Nephron progenitor cell (in vitro differentiated cells): Measurements from ENCODE around the gene ACP1.
A peak's percentile ranks its signal among the peaks of the same experiment; 100 is the strongest.

ENCODE experiments used
- DNase-seq: peaks from one replicate; pipeline ENCODE4 v3.0.0; 2021
- H3K27ac Mint-ChIP-seq: 2 replicates; pipeline ENCODE4 v1.8.0; 2021; ENCODE audit warnings: mild to moderate bottlenecking, moderate library complexity, mixed read lengths
- H3K27me3 Mint-ChIP-seq: 2 replicates; pipeline ENCODE4 v1.8.0; 2021; ENCODE audit warnings: mild to moderate bottlenecking, low read depth, mixed read lengths; ENCODE audit not compliant: poor library complexity
- H3K36me3 Mint-ChIP-seq: 2 replicates; pipeline ENCODE4 v1.8.0; 2021; ENCODE audit warnings: low read depth, mixed read lengths
- H3K4me1 Mint-ChIP-seq: 2 replicates; pipeline ENCODE4 v1.8.0; 2021; ENCODE audit warnings: mixed read lengths
- H3K4me3 Mint-ChIP-seq: 2 replicates; pipeline ENCODE4 v1.8.0; 2021; ENCODE audit warnings: mild to moderate bottlenecking, moderate library complexity, mixed read lengths
- H3K9me3 Mint-ChIP-seq: 2 replicates; pipeline ENCODE4 v1.8.0; 2021; ENCODE audit warnings: mild to moderate bottlenecking, moderate library complexity, mixed read lengths
- TF ChIP-seq, protein P1 (sequence below): fragments of 200-600 bp; sonication (generic); IDR thresholded peaks from 2 replicates; pipeline ENCODE4 v1.5.0; 2021; ENCODE audit warnings: antibody characterized with exemption

Gene ACP1

DNA sequence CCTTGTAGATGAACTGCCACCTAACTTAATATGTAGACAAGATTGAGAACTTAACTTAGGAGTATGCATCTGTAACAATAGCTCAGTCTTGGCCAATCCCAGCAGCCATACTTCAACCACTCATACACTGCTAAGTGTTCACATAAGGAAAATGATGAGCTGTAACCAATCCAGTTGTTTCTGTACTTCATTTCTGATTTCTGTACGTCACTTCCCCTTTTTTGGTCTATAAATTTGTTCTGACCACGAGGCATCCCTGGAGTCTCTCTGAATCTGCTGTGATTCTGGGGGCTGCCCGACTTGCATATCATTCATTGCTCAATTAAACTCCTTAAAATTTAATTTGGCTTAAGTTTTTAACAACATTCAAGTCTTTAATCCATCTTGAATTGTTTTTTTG, 7.3 kb upstream of the ACP1 start:
- Mint-ChIP-seq H3K27ac (no peak overlapping the region), H3K36me3 (peaks cover 48% of the 10 kb centered on the region), H3K9me3 (peaks cover 68% of the 10 kb centered on the region), H3K27me3 (peaks cover 20% of the 10 kb centered on the region), H3K4me3 (no peak overlapping the region), H3K4me1 (peaks cover 10% of the 10 kb centered on the region)
- TF ChIP-seq, protein P1, sequence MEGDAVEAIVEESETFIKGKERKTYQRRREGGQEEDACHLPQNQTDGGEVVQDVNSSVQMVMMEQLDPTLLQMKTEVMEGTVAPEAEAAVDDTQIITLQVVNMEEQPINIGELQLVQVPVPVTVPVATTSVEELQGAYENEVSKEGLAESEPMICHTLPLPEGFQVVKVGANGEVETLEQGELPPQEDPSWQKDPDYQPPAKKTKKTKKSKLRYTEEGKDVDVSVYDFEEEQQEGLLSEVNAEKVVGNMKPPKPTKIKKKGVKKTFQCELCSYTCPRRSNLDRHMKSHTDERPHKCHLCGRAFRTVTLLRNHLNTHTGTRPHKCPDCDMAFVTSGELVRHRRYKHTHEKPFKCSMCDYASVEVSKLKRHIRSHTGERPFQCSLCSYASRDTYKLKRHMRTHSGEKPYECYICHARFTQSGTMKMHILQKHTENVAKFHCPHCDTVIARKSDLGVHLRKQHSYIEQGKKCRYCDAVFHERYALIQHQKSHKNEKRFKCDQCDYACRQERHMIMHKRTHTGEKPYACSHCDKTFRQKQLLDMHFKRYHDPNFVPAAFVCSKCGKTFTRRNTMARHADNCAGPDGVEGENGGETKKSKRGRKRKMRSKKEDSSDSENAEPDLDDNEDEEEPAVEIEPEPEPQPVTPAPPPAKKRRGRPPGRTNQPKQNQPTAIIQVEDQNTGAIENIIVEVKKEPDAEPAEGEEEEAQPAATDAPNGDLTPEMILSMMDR, result no peak
- no peak for DNase-seq

DNA sequence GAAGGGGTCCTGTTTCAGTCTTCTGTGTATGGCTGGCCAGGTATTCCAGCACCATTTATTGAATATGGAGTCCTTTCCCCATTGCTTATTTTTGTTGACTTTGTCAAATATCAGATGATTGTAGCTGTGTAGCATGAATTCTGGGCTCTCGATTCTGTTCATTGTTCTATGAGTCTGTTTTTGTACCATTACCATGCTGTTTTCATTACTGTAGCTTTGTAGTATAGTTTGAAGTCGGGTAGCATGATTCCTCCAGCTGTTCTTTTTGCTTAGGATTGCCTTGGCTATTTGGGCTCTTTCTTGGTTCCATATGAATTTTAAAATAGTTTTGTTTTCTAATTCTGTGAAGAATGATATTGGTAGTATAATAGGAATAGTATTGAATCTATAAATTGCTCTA, 6.9 kb upstream of the ACP1 start:
- TF ChIP-seq, protein P1, result no peak
- peaks cover 52% of the 10 kb centered on the region for H3K36me3 Mint-ChIP-seq
- H3K4me1 Mint-ChIP-seq, result peaks cover 10% of the 10 kb centered on the region
- H3K4me3 Mint-ChIP-seq, result no peak overlapping the region
- H3K27me3 Mint-ChIP-seq, result peaks cover 24% of the 10 kb centered on the region
- H3K27ac Mint-ChIP-seq, result no peak overlapping the region
- H3K9me3 Mint-ChIP-seq, result peaks cover 72% of the 10 kb centered on the region
- no peak for DNase-seq

DNA sequence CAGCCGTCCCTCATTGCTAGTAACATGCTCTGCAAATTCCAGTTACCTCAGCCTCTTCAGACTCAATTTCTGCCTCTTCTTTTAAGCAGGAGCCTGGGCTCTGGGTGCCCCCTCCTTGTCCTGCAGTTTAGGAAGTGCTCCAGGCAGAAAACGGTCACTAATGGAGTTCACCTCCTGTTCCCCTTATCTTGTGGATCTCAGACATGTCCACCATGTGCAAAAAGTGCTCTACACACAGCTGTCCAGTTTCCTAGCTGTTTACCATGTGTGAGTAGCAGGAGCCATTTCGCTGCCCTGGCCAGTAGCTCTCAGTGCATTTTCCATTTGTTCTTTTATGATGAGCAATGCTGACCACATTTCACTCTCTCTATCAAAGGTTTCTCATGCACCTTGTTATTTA, 5.8 kb upstream of the ACP1 start:
- H3K9me3 Mint-ChIP-seq, result peaks cover 78% of the 10 kb centered on the region
- no peak overlapping the region for H3K27ac Mint-ChIP-seq
- TF ChIP-seq, protein P1, result no peak
- H3K27me3 Mint-ChIP-seq, result peaks cover 34% of the 10 kb centered on the region
- no peak for DNase-seq
- no peak overlapping the region for H3K4me3 Mint-ChIP-seq
- peaks cover 10% of the 10 kb centered on the region for H3K4me1 Mint-ChIP-seq
- H3K36me3 Mint-ChIP-seq, result peaks cover 55% of the 10 kb centered on the region

DNA sequence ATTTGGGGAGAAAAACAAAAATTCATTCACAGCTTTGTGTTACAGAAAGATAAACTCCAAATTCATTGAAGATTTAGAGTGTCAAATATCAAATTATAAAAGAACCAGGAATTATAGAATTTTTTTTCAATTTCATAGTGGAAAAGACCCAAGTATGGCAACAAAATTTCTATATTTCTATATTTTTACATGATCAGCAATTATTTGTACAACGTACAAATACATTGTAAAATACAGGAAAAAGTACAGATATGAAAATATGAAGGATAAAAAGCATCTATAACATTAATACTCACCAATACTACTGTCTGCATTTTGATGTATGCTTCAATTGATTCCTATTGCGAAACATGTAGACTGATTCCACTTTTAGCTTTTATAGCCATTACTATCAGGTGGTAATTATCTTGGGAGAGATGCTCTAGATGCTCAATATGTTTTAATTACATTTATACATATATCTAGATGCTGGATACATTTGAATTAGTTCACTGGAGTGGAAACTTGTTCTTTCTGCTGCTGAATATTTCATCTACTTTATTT, 4.9 kb upstream of the ACP1 start:
- no peak for DNase-seq
- no peak overlapping the region for H3K27ac Mint-ChIP-seq
- TF ChIP-seq, protein P1, result no peak
- no peak overlapping the region for H3K4me3 Mint-ChIP-seq
- peaks cover 34% of the 10 kb centered on the region for H3K27me3 Mint-ChIP-seq
- peaks cover 55% of the 10 kb centered on the region for H3K36me3 Mint-ChIP-seq
- peaks cover 78% of the 10 kb centered on the region for H3K9me3 Mint-ChIP-seq
- H3K4me1 Mint-ChIP-seq, result peaks cover 2% of the 10 kb centered on the region

DNA sequence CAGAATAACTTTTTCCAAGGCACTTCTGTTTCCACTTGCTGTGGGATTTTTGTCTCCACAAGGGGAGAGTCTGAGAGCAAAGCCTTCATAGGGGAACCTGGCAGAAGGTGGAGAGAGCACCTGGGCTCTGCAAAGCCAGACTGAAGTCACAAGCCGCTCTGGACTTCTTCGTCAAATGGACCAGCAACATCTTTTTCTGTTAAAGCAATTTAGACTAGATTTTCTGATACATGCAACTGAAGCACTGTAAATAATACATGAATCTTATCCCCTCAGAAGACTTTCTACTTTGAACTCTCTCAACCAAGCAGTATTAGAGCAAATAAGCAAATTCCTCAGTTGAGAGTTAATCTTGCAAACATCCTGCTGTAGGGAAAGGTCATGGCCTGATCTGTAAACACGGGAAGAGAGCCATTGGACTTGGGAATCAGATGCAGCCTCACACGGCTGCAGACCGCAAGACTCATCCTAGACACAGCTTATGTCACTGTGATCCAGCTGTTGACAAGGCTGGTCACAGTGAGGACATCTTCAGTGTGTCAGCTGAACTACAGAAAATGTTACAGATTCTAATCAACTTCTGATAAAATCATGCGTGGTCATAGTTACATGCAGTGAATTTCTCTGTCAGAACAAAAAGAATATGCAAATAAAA, 4.1 kb upstream of the ACP1 start:
- Mint-ChIP-seq H3K9me3 (peaks cover 74% of the 10 kb centered on the region), H3K36me3 (peaks cover 55% of the 10 kb centered on the region), H3K27me3 (peaks cover 34% of the 10 kb centered on the region), H3K4me3 (no peak overlapping the region), H3K27ac (no peak overlapping the region), H3K4me1 (peaks cover 2% of the 10 kb centered on the region)
- no peak for DNase-seq
- TF ChIP-seq, protein P1, result no peak

DNA sequence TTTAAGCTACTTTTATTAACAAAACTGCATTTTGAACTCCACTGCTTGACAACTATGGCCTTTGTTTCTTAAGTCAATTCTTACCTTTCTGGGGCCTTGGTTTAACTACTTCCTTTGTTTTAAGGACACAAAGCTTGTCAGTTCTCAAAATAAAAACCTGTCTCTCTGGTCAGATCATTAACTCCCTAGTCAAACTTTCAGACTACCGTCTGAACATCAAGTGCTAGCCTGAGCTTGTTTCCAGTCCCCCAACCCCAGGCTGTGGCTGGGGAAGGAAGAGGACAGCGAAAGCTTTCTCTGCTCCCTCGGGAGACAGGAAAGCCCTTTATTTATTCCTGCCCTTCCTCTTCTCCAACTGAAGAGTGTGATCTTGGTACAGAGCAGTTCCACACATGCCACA, 2.6 kb upstream of the ACP1 start:
- no peak for DNase-seq
- Mint-ChIP-seq H3K4me1 (peaks cover 17% of the 10 kb centered on the region), H3K36me3 (peaks cover 60% of the 10 kb centered on the region), H3K9me3 (peaks cover 63% of the 10 kb centered on the region), H3K27me3 (peaks cover 31% of the 10 kb centered on the region), H3K27ac (no peak overlapping the region), H3K4me3 (peak overlapping the region; percentile 24)
- TF ChIP-seq, protein P1, result no peak
